GM12878 (cell line): ENCODE measurements around the gene TEC. TPM values are rescaled to one million over a fixed set of nuclear protein-coding genes. Genes with fewer than 3 reads are reported as not detected.

Experiments used
- ATAC-seq: fragments of 200-7000 bp; cut with Tn5 transposase; 3 replicates; pipeline ENCODE4 v1.9.1; 2020; ENCODE audit warnings: mild to moderate bottlenecking, moderate library complexity
- BruUV-seq: library from RNA; stranded (reverse); fragments of 400-500 nt; replicated peaks from 2 replicates; lab custom pipeline; 2021; lab: Mats Ljungman, UMichigan
- CTCF ChIA-PET: fragments of 300-600 bp; sonication (Branson Sonifier 250); formaldehyde crosslinking; extraction: SDS; loops from one replicate; lab custom pipeline; 2021; ENCODE audit warnings: inconsistent platforms; lab: Yijun Ruan, JAX
- POLR2A ChIA-PET: fragments of 350-600 bp; formaldehyde crosslinking; extraction: SDS; loops from one replicate; lab custom pipeline; 2021; ENCODE audit warnings: inconsistent platforms; lab: Charles Lee
- RAD21 ChIA-PET: fragments of 300-600 bp; sonication (Branson Sonifier 250); formaldehyde crosslinking; loops from one replicate; lab custom pipeline; 2023; ENCODE audit warnings: antibody characterized with exemption; ENCODE audit not compliant: unreplicated experiment; lab: Charles Lee
- SMC1A ChIA-PET: fragments of 300-600 bp; sonication (Branson Sonifier 250); formaldehyde crosslinking; loops from one replicate; lab custom pipeline; 2023; ENCODE audit not compliant: unreplicated experiment, uncharacterized antibody; lab: Charles Lee
- DNase-seq: peaks from one replicate; pipeline ENCODE4 v3.0.0-alpha.2; 2011; ENCODE audit warnings: low read depth, low spot score
- FAIRE-seq: peaks from 3 replicates; lab custom pipeline; 2011; peaks lifted over from hg19 to GRCh38; lab: Jason Lieb, UNC
- H2AFZ ChIP-seq: 2 replicates; pipeline ENCODE4 v1.6.0; 2011; ENCODE audit warnings: low read depth, low read length, control low read depth; ENCODE audit not compliant: control insufficient read depth
- H3K27ac ChIP-seq: 2 replicates; pipeline ENCODE4 v1.5.1; 2011; ENCODE audit warnings: control low read depth; ENCODE audit not compliant: control insufficient read depth, insufficient read depth
- H3K27me3 ChIP-seq, 2 experiments: replicated peaks in 1 of 2; 2 replicates each; pipeline versions ENCODE4 v1.6.0 to v1.6.1; 2011; ENCODE audit warnings: low read length in 1 of 2; ENCODE audit not compliant: control insufficient read depth in 2 of 2, insufficient read depth in 2 of 2
- H3K36me3 ChIP-seq, 2 experiments: 2 replicates each; pipeline ENCODE4 v1.5.1; 2011; ENCODE audit warnings: low read length in 1 of 2; ENCODE audit not compliant: control insufficient read depth in 2 of 2, insufficient read depth in 2 of 2
- H3K4me1 ChIP-seq: 2 replicates; pipeline ENCODE4 v1.6.1; 2011; ENCODE audit warnings: mild to moderate bottlenecking, low read length, moderate library complexity, mixed read lengths; ENCODE audit not compliant: control insufficient read depth, insufficient read depth
- H3K4me2 ChIP-seq: 2 replicates; pipeline ENCODE4 v1.6.0; 2011; ENCODE audit warnings: control low read depth; ENCODE audit not compliant: control insufficient read depth, insufficient read depth
- H3K4me3 ChIP-seq: fragments of 200-600 bp; sonication (generic); 2 replicates; pipeline ENCODE4 v1.5.1; 2016
- H3K79me2 ChIP-seq: 2 replicates; pipeline ENCODE4 v1.6.0; 2011; ENCODE audit warnings: low read length; ENCODE audit not compliant: control insufficient read depth, insufficient read depth
- H3K9ac ChIP-seq: 2 replicates; pipeline ENCODE4 v1.8.0; 2011; ENCODE audit warnings: low read length, control low read depth, mixed read lengths; ENCODE audit not compliant: control insufficient read depth, insufficient read depth
- H3K9me3 ChIP-seq: replicated peaks from 3 replicates; pipeline ENCODE4 v1.5.1; 2011; ENCODE audit warnings: mild to moderate bottlenecking, low read length; ENCODE audit not compliant: control insufficient read depth, insufficient read depth
- H4K20me1 ChIP-seq: 2 replicates; pipeline ENCODE4 v1.6.0; 2011; ENCODE audit not compliant: control insufficient read depth, insufficient read depth
- ESRRA ChIP-seq: IDR thresholded peaks from 2 replicates; pipeline ENCODE4 v1.6.1; 2012; ENCODE audit warnings: mild to moderate bottlenecking, low read length, improper control_type of control experiment
- MYC ChIP-seq: IDR thresholded peaks from 2 replicates; pipeline ENCODE4 v1.6.1; 2011; ENCODE audit warnings: mild to moderate bottlenecking, low read length, moderate library complexity, inconsistent platforms; ENCODE audit not compliant: insufficient read depth, insufficient replicate concordance, insufficient read length, severe bottlenecking
- NFIC ChIP-seq: IDR thresholded peaks from 2 replicates; pipeline ENCODE4 v1.6.1; 2012; ENCODE audit warnings: low read depth, mild to moderate bottlenecking, inconsistent platforms, low read length, moderate library complexity
- PML ChIP-seq: IDR thresholded peaks from 2 replicates; pipeline ENCODE4 v1.6.1; 2012; ENCODE audit warnings: low read length, inconsistent platforms
- POLR2AphosphoS2 ChIP-seq: IDR thresholded peaks from 2 replicates; pipeline ENCODE4 v1.6.1; 2011; ENCODE audit warnings: low read depth, mild to moderate bottlenecking, low read length, improper control_type of control experiment, moderate library complexity
- RELA ChIP-seq: fragments of 450-650 bp; IDR thresholded peaks from 2 replicates; pipeline ENCODE4 v1.8.0; 2014; ENCODE audit warnings: borderline replicate concordance; ENCODE audit not compliant: partially characterized antibody
- RUNX3 ChIP-seq: IDR thresholded peaks from 2 replicates; pipeline ENCODE4 v1.6.1; 2012; ENCODE audit warnings: low read length, inconsistent platforms
- SMAD5 ChIP-seq: IDR thresholded peaks from 2 replicates; pipeline ENCODE4 v1.6.1; 2016; ENCODE audit warnings: antibody characterized with exemption, low read depth
- WGBS: methylation state at CpG from one replicate; pipeline ENCODE4 v1.1.6; 2016; ENCODE audit warnings: low lambda C conversion rate; ENCODE audit not compliant: insufficient replicate concordance, insufficient coverage; ENCODE audit errors: missing lambda C conversion rate; 5-methylcytosine and 5-hydroxymethylcytosine counted together
- in situ Hi-C: fragments of 300-500 bp; cut with MboI; formaldehyde crosslinking; loops from 9 replicates; pipeline ENCODE4 v1.14.3; 2018; ENCODE audit warnings: mixed read lengths
- intact Hi-C: fragments of 100-400 bp; cut with micrococcal nuclease; formaldehyde crosslinking; loops from one replicate; pipeline ENCODE4 v1.14.2; 2022; ENCODE audit not compliant: unreplicated experiment
- polyA plus RNA-seq, 11 experiments: library from polyadenylated mRNA; depleted of rRNA in 4 of 11; unstranded in 6 of 11; stranded (reverse) in 5 of 11; fragments of >200 nt; fragmentation: Nextera tagmentation in 4 of 11; fragmentation: Illumina TruSeq in 1 of 11; extraction: Ambion mirVana in 4 of 11; extraction: Trizol in 1 of 11; gene quantifications; 1 replicate in 1 of 11; 2 replicates in 10 of 11; pipeline versions ENCODE4 v1.2.1 to v1.2.3, GENCODE V29; 2011 to 2016; ENCODE audit warnings: inconsistent platforms in 2 of 11, missing spikeins in 2 of 11, low read depth in 1 of 11
- total RNA-seq, 4 experiments: library from RNA; depleted of rRNA in 3 of 4; stranded (reverse); fragments of >200 nt in 3 of 4; fragmentation: Illumina TruSeq in 1 of 4; extraction: Trizol in 1 of 4; gene quantifications; 2 replicates each; pipeline versions ENCODE4 v1.2.1 to v1.2.3, GENCODE V29; 2013 to 2021
- TF ChIP-seq, protein P1 (sequence below): IDR thresholded peaks from 2 replicates; pipeline ENCODE4 v1.6.1; 2012; ENCODE audit warnings: mild to moderate bottlenecking, low read depth, low read length
- TF ChIP-seq, protein P2 (sequence below): IDR thresholded peaks from 2 replicates; pipeline ENCODE4 v1.6.1; 2012; ENCODE audit warnings: low read length, inconsistent platforms
- TF ChIP-seq, protein P3 (sequence below): fragments of 450-650 bp; IDR thresholded peaks from 2 replicates; pipeline ENCODE4 v1.6.1; 2016; ENCODE audit warnings: mild to moderate bottlenecking
- TF ChIP-seq, protein P4 (sequence below): fragments of 450-650 bp; IDR thresholded peaks from 2 replicates; pipeline ENCODE4 v1.6.1; 2017; ENCODE audit warnings: borderline replicate concordance

The TEC gene
- total and polyA plus RNA-seq, 10 of the 15 experiments (the other 5 are each of a cell fraction or from before 2014, with no cell fraction given) = 7.4 to 27.2 (median 17.1) TPM

DNA sequence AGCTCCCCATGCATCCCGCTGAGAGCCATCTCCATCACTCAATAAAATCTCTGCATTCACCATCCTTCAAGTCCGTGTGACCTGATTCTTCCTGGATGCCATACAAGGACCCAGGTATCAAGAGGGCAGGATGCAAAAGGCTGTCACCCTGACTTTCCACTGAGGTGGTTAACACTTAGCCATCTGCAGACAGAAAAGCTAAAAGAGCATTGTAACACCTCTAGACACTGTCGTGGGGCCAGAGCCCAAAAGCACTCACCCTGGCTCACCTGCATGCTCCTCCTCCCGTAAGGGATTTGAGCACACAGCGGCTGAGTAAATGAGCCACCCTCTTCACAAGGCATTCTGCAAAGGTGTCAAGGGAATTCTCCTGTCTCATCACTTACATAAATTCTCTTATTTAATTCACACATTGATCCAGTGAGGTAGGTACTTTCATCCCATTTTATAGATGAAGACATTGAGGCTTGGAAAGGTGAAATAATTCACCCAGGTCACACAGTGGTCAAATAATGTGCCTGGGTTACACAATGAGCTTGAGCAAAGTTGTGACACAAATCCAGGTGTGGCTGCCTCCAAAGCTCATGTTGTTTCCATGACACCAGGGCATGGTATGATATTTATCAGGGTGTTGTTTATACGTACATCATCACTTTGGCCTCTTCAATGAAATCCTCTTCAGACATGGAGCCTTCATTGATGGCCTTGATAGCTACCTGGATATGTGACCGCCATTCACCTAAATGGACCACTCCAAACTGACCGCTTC lies 183.6 kb downstream of the TEC start:
- POLR2A ChIA-PET = interaction anchor here (0.8 kb wide), 1 partner anchor 53 kb away, joined by 3 read pairs; no protein-coding TSS in a partner anchor
- SMC1A ChIA-PET = interaction anchor here (0.8 to 7.6 kb wide), 10 partner anchors 9 to 143 kb away, joined by 3 to 74 read pairs (median 4); no protein-coding TSS in a partner anchor
- TF ChIP-seq MYC (no peak), POLR2AphosphoS2 (no peak), NFIC (no peak), PML (no peak), RUNX3 (no peak), ESRRA (no peak), RELA (no peak), SMAD5 (no peak)
- TF ChIP-seq, protein P1, sequence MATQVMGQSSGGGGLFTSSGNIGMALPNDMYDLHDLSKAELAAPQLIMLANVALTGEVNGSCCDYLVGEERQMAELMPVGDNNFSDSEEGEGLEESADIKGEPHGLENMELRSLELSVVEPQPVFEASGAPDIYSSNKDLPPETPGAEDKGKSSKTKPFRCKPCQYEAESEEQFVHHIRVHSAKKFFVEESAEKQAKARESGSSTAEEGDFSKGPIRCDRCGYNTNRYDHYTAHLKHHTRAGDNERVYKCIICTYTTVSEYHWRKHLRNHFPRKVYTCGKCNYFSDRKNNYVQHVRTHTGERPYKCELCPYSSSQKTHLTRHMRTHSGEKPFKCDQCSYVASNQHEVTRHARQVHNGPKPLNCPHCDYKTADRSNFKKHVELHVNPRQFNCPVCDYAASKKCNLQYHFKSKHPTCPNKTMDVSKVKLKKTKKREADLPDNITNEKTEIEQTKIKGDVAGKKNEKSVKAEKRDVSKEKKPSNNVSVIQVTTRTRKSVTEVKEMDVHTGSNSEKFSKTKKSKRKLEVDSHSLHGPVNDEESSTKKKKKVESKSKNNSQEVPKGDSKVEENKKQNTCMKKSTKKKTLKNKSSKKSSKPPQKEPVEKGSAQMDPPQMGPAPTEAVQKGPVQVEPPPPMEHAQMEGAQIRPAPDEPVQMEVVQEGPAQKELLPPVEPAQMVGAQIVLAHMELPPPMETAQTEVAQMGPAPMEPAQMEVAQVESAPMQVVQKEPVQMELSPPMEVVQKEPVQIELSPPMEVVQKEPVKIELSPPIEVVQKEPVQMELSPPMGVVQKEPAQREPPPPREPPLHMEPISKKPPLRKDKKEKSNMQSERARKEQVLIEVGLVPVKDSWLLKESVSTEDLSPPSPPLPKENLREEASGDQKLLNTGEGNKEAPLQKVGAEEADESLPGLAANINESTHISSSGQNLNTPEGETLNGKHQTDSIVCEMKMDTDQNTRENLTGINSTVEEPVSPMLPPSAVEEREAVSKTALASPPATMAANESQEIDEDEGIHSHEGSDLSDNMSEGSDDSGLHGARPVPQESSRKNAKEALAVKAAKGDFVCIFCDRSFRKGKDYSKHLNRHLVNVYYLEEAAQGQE = no peak
- TF ChIP-seq, protein P2, sequence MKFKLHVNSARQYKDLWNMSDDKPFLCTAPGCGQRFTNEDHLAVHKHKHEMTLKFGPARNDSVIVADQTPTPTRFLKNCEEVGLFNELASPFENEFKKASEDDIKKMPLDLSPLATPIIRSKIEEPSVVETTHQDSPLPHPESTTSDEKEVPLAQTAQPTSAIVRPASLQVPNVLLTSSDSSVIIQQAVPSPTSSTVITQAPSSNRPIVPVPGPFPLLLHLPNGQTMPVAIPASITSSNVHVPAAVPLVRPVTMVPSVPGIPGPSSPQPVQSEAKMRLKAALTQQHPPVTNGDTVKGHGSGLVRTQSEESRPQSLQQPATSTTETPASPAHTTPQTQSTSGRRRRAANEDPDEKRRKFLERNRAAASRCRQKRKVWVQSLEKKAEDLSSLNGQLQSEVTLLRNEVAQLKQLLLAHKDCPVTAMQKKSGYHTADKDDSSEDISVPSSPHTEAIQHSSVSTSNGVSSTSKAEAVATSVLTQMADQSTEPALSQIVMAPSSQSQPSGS = no peak
- TF ChIP-seq, protein P3, sequence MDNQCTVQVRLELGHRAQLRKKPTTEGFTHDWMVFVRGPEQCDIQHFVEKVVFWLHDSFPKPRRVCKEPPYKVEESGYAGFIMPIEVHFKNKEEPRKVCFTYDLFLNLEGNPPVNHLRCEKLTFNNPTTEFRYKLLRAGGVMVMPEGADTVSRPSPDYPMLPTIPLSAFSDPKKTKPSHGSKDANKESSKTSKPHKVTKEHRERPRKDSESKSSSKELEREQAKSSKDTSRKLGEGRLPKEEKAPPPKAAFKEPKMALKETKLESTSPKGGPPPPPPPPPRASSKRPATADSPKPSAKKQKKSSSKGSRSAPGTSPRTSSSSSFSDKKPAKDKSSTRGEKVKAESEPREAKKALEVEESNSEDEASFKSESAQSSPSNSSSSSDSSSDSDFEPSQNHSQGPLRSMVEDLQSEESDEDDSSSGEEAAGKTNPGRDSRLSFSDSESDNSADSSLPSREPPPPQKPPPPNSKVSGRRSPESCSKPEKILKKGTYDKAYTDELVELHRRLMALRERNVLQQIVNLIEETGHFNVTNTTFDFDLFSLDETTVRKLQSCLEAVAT = no peak
- TF ChIP-seq, protein P4, sequence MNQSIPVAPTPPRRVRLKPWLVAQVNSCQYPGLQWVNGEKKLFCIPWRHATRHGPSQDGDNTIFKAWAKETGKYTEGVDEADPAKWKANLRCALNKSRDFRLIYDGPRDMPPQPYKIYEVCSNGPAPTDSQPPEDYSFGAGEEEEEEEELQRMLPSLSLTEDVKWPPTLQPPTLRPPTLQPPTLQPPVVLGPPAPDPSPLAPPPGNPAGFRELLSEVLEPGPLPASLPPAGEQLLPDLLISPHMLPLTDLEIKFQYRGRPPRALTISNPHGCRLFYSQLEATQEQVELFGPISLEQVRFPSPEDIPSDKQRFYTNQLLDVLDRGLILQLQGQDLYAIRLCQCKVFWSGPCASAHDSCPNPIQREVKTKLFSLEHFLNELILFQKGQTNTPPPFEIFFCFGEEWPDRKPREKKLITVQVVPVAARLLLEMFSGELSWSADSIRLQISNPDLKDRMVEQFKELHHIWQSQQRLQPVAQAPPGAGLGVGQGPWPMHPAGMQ = no peak

More for the DNA sequence above, 183.6 kb downstream of the TEC start:
- ATAC-seq (no peak; the same call in 2 of the 3 replicates), DNase-seq (no peak), FAIRE-seq (no peak)
- intact Hi-C loops (loop anchor here (2.0 to 10.0 kb wide), 3 partner anchors 151 to 401 kb away; no protein-coding TSS in a partner anchor), in situ Hi-C loops (loop anchor here (5.0 to 10.0 kb wide), 2 partner anchors 154 to 401 kb away; no protein-coding TSS in a partner anchor)
- WGBS = 63% methylated on average over 8 of the region's 8 CpGs
- ChIA-PET RAD21 (interaction anchor here (0.7 to 3.3 kb wide), 9 partner anchors 37 to 158 kb away, joined by 3 to 75 read pairs (median 4); no protein-coding TSS in a partner anchor), CTCF (interaction anchor here (0.6 to 7.7 kb wide), 19 partner anchors 9 to 389 kb away, joined by 3 to 129 read pairs (median 6); no protein-coding TSS in a partner anchor)
- Histone ChIP-seq H3K4me1 (no peaks in the 10 kb centered on the region; the same call in 1 of the 2 replicates), H3K27me3 (no peaks in the 10 kb centered on the region), H2AFZ (no peak overlapping the region), H4K20me1 (no peaks in the 10 kb centered on the region), H3K36me3 (no peaks in the 10 kb centered on the region), H3K9ac (no peak overlapping the region), H3K9me3 (no peaks in the 10 kb centered on the region), H3K4me2 (no peak overlapping the region), H3K27ac (no peak overlapping the region), H3K79me2 (no peaks in the 10 kb centered on the region), H3K4me3 (no peak overlapping the region)
- no TSS peak for BruUV-seq
